CD8-positive, alpha-beta memory T cell (primary cell): ENCODE data around the gene PDC. TPM values are rescaled to one million over a fixed set of nuclear protein-coding genes. Genes with fewer than 3 reads are reported as not detected.

ENCODE experiments used
- CTCF ChIA-PET: fragments of 350-600 bp; sonication (Branson Sonifier 250); formaldehyde crosslinking; loops from one replicate; lab custom pipeline; 2021; ENCODE audit warnings: antibody characterized with exemption; lab: Charles Lee
- POLR2A ChIA-PET: fragments of 350-600 bp; sonication (Branson Sonifier 250); formaldehyde crosslinking; loops from one replicate; lab custom pipeline; 2021; ENCODE audit warnings: antibody characterized with exemption; lab: Charles Lee
- DNase-seq, 5 donors: peaks; one replicate each; pipeline versions ENCODE4 v3.0.0 to v3.0.0-alpha.2; 2020 to 2022; ENCODE audit warnings: mixed read lengths in 1 of 5
- H3K27ac ChIP-seq: one replicate; pipeline ENCODE4 v1.7.0; 2013; ENCODE audit warnings: low read depth, mild to moderate bottlenecking, low read length, moderate library complexity
- H3K27me3 ChIP-seq: 2 replicates; pipeline ENCODE4 v1.7.0; 2013; ENCODE audit warnings: low read length, mild to moderate bottlenecking; ENCODE audit not compliant: insufficient read depth, poor library complexity, severe bottlenecking
- H3K36me3 ChIP-seq: 2 replicates; pipeline ENCODE4 v1.7.0; 2013; ENCODE audit warnings: mild to moderate bottlenecking, low read length, moderate library complexity; ENCODE audit not compliant: insufficient read depth
- H3K4me1 ChIP-seq: 2 replicates; pipeline ENCODE4 v1.7.0; 2013; ENCODE audit warnings: mild to moderate bottlenecking, low read length, moderate library complexity; ENCODE audit not compliant: insufficient read depth
- H3K4me3 ChIP-seq: 2 replicates; pipeline ENCODE4 v1.7.0; 2013; ENCODE audit warnings: mild to moderate bottlenecking, low read length
- H3K9me3 ChIP-seq: 2 replicates; pipeline ENCODE4 v1.7.0; 2013; ENCODE audit warnings: mild to moderate bottlenecking, low read length
- H3K27ac Mint-ChIP-seq, 8 donors: one replicate each; pipeline ENCODE4 v1.8.0; 2020 to 2021; ENCODE audit warnings: mixed read lengths in 8 of 8, mild to moderate bottlenecking in 6 of 8, inconsistent platforms in 3 of 8, moderate library complexity in 3 of 8
- H3K27me3 Mint-ChIP-seq, 2 donors: one replicate each; pipeline ENCODE4 v1.8.0; 2020 to 2021; ENCODE audit warnings: mixed read lengths in 2 of 2, mild to moderate bottlenecking in 1 of 2, moderate library complexity in 1 of 2
- H3K36me3 Mint-ChIP-seq, 3 donors: one replicate each; pipeline ENCODE4 v1.8.0; 2020 to 2021; ENCODE audit warnings: mixed read lengths in 3 of 3, inconsistent platforms in 1 of 3, mild to moderate bottlenecking in 1 of 3
- H3K4me1 Mint-ChIP-seq, 3 donors: one replicate each; pipeline ENCODE4 v1.8.0; 2020 to 2021; ENCODE audit warnings: mixed read lengths in 3 of 3, inconsistent platforms in 1 of 3, mild to moderate bottlenecking in 1 of 3
- H3K4me3 Mint-ChIP-seq, 7 donors: one replicate each; pipeline ENCODE4 v1.8.0; 2020 to 2021; ENCODE audit warnings: mixed read lengths in 7 of 7, mild to moderate bottlenecking in 6 of 7, moderate library complexity in 4 of 7, inconsistent platforms in 2 of 7
- H3K9me3 Mint-ChIP-seq, 5 donors: one replicate each; pipeline ENCODE4 v1.8.0; 2020 to 2022; ENCODE audit warnings: mixed read lengths in 5 of 5, mild to moderate bottlenecking in 3 of 5, moderate library complexity in 2 of 5, inconsistent platforms in 1 of 5
- polyA plus RNA-seq: library from polyadenylated mRNA; unstranded; fragments of 300-500 nt; fragmentation: Illumina TruSeq; gene quantifications from one replicate; pipeline ENCODE4 v1.2.3, GENCODE V29; 2021
- total RNA-seq, 2 experiments: library from RNA; stranded (reverse); gene quantifications; one replicate each; pipeline ENCODE4 v1.2.3, GENCODE V29; 2021

PDC gene
- total and polyA plus RNA-seq, 3 experiments from 2014 or later: not detected

GRCh38 chr1:186438567-186438966 is 22.3 kb downstream of the PDC start:
- Histone ChIP-seq H3K4me3 (no peak overlapping the region), H3K27me3 (no peaks in the 10 kb centered on the region), H3K36me3 (no peaks in the 10 kb centered on the region), H3K9me3 (no peaks in the 10 kb centered on the region), H3K27ac (no peak overlapping the region), H3K4me1 (no peaks in the 10 kb centered on the region)
- peaks cover 1 to 16% (median 4%) of the 10 kb centered on the region in 3 donors for H3K36me3 Mint-ChIP-seq
- no peaks in the 10 kb centered on the region for H3K9me3 Mint-ChIP-seq
- H3K27me3 Mint-ChIP-seq: no peaks in the 10 kb centered on the region
- H3K4me1 Mint-ChIP-seq: peaks cover 0 to 6% (median 0%) of the 10 kb centered on the region in 3 donors
- POLR2A ChIA-PET: no interaction called here
- no peak for DNase-seq
- H3K27ac Mint-ChIP-seq: no peak overlapping the region
- no peak overlapping the region for H3K4me3 Mint-ChIP-seq
- CTCF ChIA-PET: no interaction called here

DNA sequence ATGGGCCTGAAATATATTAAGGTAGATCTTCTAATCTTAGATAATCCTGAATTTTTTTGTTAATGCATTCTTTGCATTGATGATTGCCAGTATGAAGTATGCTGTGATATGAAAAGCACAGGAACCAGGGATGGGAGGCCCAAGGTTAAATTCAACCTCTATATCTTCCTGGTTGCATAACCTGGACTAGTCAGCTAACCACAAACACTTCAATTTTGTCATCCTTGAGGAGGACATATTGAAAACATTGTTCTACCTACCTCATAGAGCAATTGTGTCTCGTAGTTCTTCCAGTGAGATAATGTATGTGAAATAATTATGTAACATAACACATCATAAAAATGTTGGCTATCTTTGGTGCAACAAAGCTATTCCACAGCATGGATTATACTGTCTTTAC is 25.6 kb downstream of the PDC start:
- H3K27me3 Mint-ChIP-seq: no peaks in the 10 kb centered on the region
- POLR2A ChIA-PET: no interaction called here

GRCh38 chr1:186429017-186429416 is 31.9 kb downstream of the PDC start:
- ChIA-PET CTCF (no interaction called here), POLR2A (no interaction called here)
- Mint-ChIP-seq H3K4me3 (no peak overlapping the region), H3K4me1 (no peaks in the 10 kb centered on the region), H3K9me3 (peaks cover 0 to 2% (median 0%) of the 10 kb centered on the region in 5 donors), H3K36me3 (peaks cover 0 to 5% (median 0%) of the 10 kb centered on the region in 3 donors), H3K27me3 (no peaks in the 10 kb centered on the region), H3K27ac (no peak overlapping the region)
- H3K4me1 ChIP-seq: no peaks in the 10 kb centered on the region
- H3K36me3 ChIP-seq: no peaks in the 10 kb centered on the region
- no peaks in the 10 kb centered on the region for H3K9me3 ChIP-seq
- no peak overlapping the region for H3K4me3 ChIP-seq
- no peak overlapping the region for H3K27ac ChIP-seq
- no peaks in the 10 kb centered on the region for H3K27me3 ChIP-seq
- no peak for DNase-seq

More for the DNA sequence above, 25.6 kb downstream of the PDC start:
- H3K27ac Mint-ChIP-seq: no peak overlapping the region
- no peaks in the 10 kb centered on the region for H3K9me3 Mint-ChIP-seq
- no peaks in the 10 kb centered on the region for H3K4me1 ChIP-seq
- no peak overlapping the region for H3K4me3 Mint-ChIP-seq
- no peak overlapping the region for H3K4me3 ChIP-seq
- no peaks in the 10 kb centered on the region for H3K36me3 ChIP-seq
- no peaks in the 10 kb centered on the region for H3K27me3 ChIP-seq
- DNase-seq: no peak
- H3K9me3 ChIP-seq: no peaks in the 10 kb centered on the region
- no peaks in the 10 kb centered on the region for H3K4me1 Mint-ChIP-seq
- H3K27ac ChIP-seq: no peak overlapping the region
- H3K36me3 Mint-ChIP-seq: peaks cover 1 to 16% (median 4%) of the 10 kb centered on the region in 3 donors
- CTCF ChIA-PET: no interaction called here

DNA sequence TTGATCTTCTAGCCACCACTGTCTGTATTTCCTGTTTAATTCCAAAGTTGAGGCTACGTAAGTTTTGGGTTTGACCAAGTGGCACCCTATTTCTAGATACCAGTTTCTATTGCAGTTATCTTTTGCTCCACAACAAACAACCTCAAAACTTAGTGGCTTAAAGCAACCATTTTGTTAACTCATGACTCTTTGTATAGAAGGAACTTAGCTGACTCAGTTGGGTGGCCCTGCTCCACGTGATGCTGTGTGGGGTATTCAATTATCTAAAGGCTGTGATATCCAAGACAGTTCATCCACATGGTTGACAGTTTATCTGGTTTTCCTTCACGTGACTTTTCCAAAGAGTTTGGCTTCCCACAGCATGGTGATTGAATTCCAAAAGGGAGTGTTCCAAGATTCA is 34.8 kb downstream of the PDC start:
- ChIA-PET POLR2A (no interaction called here), CTCF (no interaction called here)
- Histone ChIP-seq H3K4me3 (no peak overlapping the region), H3K27ac (no peak overlapping the region), H3K4me1 (no peaks in the 10 kb centered on the region), H3K36me3 (no peaks in the 10 kb centered on the region), H3K9me3 (no peaks in the 10 kb centered on the region), H3K27me3 (no peaks in the 10 kb centered on the region)
- Mint-ChIP-seq H3K27me3 (no peaks in the 10 kb centered on the region), H3K36me3 (peaks cover 0 to 8% (median 0%) of the 10 kb centered on the region in 3 donors), H3K4me3 (no peak overlapping the region), H3K9me3 (peaks cover 0 to 2% (median 0%) of the 10 kb centered on the region in 5 donors), H3K27ac (no peak overlapping the region), H3K4me1 (no peaks in the 10 kb centered on the region)
- DNase-seq: no peak

DNA sequence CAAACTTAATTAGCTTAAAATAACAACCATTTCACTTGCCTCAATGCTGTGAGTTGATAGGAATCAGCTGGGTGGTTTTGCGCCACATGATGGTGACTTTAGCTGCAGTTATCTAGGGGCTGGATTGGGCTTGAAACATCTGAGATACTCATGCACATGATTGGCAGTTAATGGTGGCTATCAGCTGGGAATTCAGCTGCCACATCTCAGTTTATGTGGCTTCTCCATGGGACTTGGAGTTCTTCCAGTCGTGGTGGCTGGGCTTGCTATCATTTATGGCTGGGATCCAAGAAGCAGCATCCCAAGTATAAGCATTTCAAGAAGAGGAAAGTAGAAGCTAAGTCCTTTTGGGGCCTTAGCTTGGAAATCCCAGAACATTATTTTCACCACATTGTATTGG is 36.4 kb downstream of the PDC start:
- ChIA-PET POLR2A (no interaction called here), CTCF (no interaction called here)
- Mint-ChIP-seq H3K9me3 (peaks cover 0 to 2% (median 0%) of the 10 kb centered on the region in 5 donors), H3K4me3 (no peak overlapping the region), H3K4me1 (peaks cover 0 to 11% (median 4%) of the 10 kb centered on the region in 3 donors), H3K27ac (no peak overlapping the region), H3K27me3 (no peaks in the 10 kb centered on the region), H3K36me3 (peaks cover 0 to 14% (median 7%) of the 10 kb centered on the region in 3 donors)
- DNase-seq: no peak
- Histone ChIP-seq H3K4me3 (no peak overlapping the region), H3K4me1 (no peaks in the 10 kb centered on the region), H3K9me3 (no peaks in the 10 kb centered on the region), H3K36me3 (no peaks in the 10 kb centered on the region), H3K27me3 (no peaks in the 10 kb centered on the region), H3K27ac (no peak overlapping the region)

- no peak overlapping the region for H3K27ac Mint-ChIP-seq
- Histone ChIP-seq H3K4me3 (no peak overlapping the region), H3K27ac (no peak overlapping the region), H3K9me3 (no peaks in the 10 kb centered on the region), H3K27me3 (no peaks in the 10 kb centered on the region), H3K36me3 (no peaks in the 10 kb centered on the region), H3K4me1 (no peaks in the 10 kb centered on the region)
- H3K27me3 Mint-ChIP-seq: no peaks in the 10 kb centered on the region
- ChIA-PET CTCF (no interaction called here), POLR2A (no interaction called here)
- H3K4me1 Mint-ChIP-seq: peaks cover 0 to 11% (median 4%) of the 10 kb centered on the region in 3 donors
- DNase-seq: no peak
- H3K36me3 Mint-ChIP-seq: peaks cover 3 to 26% (median 19%) of the 10 kb centered on the region in 3 donors
- no peak overlapping the region for H3K4me3 Mint-ChIP-seq
- no peaks in the 10 kb centered on the region for H3K9me3 Mint-ChIP-seq
Observed at GRCh38 chr1:186421446-186421845, 39.5 kb downstream of the PDC start.

DNA sequence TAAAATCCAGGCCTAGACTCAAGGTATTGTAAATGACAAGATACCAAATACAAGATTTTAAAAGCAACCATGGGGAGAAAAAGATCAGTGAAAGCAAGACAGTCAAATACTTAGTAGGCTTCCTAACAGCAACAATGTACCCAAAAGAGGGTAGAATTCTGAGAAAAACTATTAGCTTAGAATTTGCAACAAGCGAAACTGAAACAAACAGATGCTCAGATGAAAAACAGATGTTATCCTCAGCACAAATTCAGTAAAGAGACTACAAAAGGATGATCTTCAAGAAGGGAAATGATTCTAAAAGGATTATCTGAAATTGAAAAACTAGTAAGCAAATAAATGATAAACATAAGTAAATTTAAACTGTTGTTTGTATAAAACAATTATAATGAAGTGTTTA is 40.0 kb downstream of the PDC start:
- DNase-seq: no peak
- Mint-ChIP-seq H3K27me3 (no peaks in the 10 kb centered on the region), H3K4me1 (peaks cover 0 to 11% (median 4%) of the 10 kb centered on the region in 3 donors), H3K4me3 (no peak overlapping the region), H3K36me3 (peaks cover 3 to 23% (median 19%) of the 10 kb centered on the region in 3 donors), H3K27ac (peak overlapping the region in 2 of 8 donors; percentile 76 to 81), H3K9me3 (no peaks in the 10 kb centered on the region)
- no peaks in the 10 kb centered on the region for H3K4me1 ChIP-seq
- H3K4me3 ChIP-seq: no peak overlapping the region
- H3K36me3 ChIP-seq: no peaks in the 10 kb centered on the region
- ChIA-PET POLR2A (no interaction called here), CTCF (no interaction called here)
- H3K9me3 ChIP-seq: no peaks in the 10 kb centered on the region
- H3K27ac ChIP-seq: no peak overlapping the region
- H3K27me3 ChIP-seq: no peaks in the 10 kb centered on the region

- no peak overlapping the region for H3K4me3 Mint-ChIP-seq
- no peak for DNase-seq
- Histone ChIP-seq H3K27me3 (no peaks in the 10 kb centered on the region), H3K27ac (no peak overlapping the region), H3K36me3 (no peaks in the 10 kb centered on the region), H3K9me3 (no peaks in the 10 kb centered on the region), H3K4me1 (no peaks in the 10 kb centered on the region), H3K4me3 (no peak overlapping the region)
- ChIA-PET POLR2A (no interaction called here), CTCF (no interaction called here)
- no peaks in the 10 kb centered on the region for H3K9me3 Mint-ChIP-seq
- H3K27ac Mint-ChIP-seq: peak overlapping the region in 3 of 8 donors; percentile 39 to 82 (median 76)
- H3K4me1 Mint-ChIP-seq: peaks cover 0 to 11% (median 4%) of the 10 kb centered on the region in 3 donors
- H3K27me3 Mint-ChIP-seq: no peaks in the 10 kb centered on the region
- H3K36me3 Mint-ChIP-seq: peaks cover 3 to 24% (median 22%) of the 10 kb centered on the region in 3 donors
Observed at GRCh38 chr1:186420311-186420710, 40.6 kb downstream of the PDC start.
